Cardiac muscle cell (in vitro differentiated cells and primary cell): ENCODE measurements around the gene CLDN4. TPM values are rescaled to one million over a fixed set of nuclear protein-coding genes. Genes with fewer than 3 reads are reported as not detected.
"Not testable (repeated sequence)": the region's sequence is repeated elsewhere in the genome, so short reads cannot be mapped to it uniquely, and the experiment has no call there.

Experiments used
- DNase-seq, 2 donors: peaks; one replicate each; pipeline versions ENCODE4 v3.0.0 to v3.0.0-alpha.2; 2010 to 2017; ENCODE audit warnings: low read depth in 1 of 2, low spot score in 1 of 2
- H3K27ac ChIP-seq: fragments of 200-600 bp; sonication (generic); 2 replicates; pipeline ENCODE4 v1.5.1; 2016
- H3K27me3 ChIP-seq: fragments of 200-600 bp; sonication (generic); 2 replicates; pipeline ENCODE4 v1.6.0; 2016; ENCODE audit warnings: control low read depth
- H3K36me3 ChIP-seq: fragments of 200-600 bp; sonication (generic); 2 replicates; pipeline ENCODE4 v1.5.1; 2016; ENCODE audit warnings: control low read depth
- H3K4me1 ChIP-seq: fragments of 200-600 bp; sonication (generic); 2 replicates; pipeline ENCODE4 v1.8.1; 2017; ENCODE audit warnings: low read depth, mild to moderate bottlenecking, mixed run types
- H3K4me3 ChIP-seq: fragments of 200-600 bp; sonication (generic); 2 replicates; pipeline ENCODE4 v1.5.1; 2016; ENCODE audit warnings: mild to moderate bottlenecking
- H3K9me3 ChIP-seq: fragments of 200-600 bp; sonication (generic); 2 replicates; pipeline ENCODE4 v1.5.1; 2017; ENCODE audit warnings: low read depth, mild to moderate bottlenecking, control low read depth
- polyA plus RNA-seq: library from polyadenylated mRNA; unstranded; fragments of >200 nt; fragmentation: Nextera tagmentation; extraction: Ambion mirVana; gene quantifications from 2 replicates; pipeline ENCODE4 v1.2.1, GENCODE V29; 2016
- total RNA-seq: library from RNA; depleted of rRNA; stranded (reverse); fragments of >200 nt; gene quantifications from 2 replicates; pipeline ENCODE4 v1.2.3, GENCODE V29; 2016
- TF ChIP-seq, protein P1 (sequence below): IDR thresholded peaks from 2 replicates; pipeline ENCODE4 v1.5.1; 2012; ENCODE audit warnings: low read depth, mild to moderate bottlenecking, low read length

The CLDN4 gene
- total and polyA plus RNA-seq, 2 experiments from 2014 or later = 0.48 to 1.9 TPM

DNA sequence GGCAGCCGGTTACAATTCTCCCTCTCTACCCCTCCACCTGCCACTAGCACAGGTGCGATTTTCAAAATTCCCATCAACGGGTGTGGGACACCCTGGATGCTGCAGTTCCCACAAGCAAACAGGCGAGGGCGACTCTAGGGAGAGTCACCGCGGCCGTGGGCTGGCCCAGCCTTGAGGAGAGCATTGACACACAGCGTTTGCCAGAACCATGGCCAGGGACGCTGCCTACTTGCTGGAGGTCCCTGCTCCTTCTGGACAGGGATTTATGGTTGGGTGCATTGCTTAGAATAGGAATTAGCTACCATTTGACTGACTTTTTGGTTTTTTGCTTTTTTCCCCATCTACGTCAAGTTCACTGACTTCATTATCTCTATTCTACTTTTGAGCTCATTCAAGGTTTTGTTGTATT is 19.0 kb upstream of the CLDN4 start:
- TF ChIP-seq, protein P1, sequence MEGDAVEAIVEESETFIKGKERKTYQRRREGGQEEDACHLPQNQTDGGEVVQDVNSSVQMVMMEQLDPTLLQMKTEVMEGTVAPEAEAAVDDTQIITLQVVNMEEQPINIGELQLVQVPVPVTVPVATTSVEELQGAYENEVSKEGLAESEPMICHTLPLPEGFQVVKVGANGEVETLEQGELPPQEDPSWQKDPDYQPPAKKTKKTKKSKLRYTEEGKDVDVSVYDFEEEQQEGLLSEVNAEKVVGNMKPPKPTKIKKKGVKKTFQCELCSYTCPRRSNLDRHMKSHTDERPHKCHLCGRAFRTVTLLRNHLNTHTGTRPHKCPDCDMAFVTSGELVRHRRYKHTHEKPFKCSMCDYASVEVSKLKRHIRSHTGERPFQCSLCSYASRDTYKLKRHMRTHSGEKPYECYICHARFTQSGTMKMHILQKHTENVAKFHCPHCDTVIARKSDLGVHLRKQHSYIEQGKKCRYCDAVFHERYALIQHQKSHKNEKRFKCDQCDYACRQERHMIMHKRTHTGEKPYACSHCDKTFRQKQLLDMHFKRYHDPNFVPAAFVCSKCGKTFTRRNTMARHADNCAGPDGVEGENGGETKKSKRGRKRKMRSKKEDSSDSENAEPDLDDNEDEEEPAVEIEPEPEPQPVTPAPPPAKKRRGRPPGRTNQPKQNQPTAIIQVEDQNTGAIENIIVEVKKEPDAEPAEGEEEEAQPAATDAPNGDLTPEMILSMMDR = peak; percentile 92
- no peak overlapping the region for H3K4me3 ChIP-seq
- peak; percentile 69 to 86 for DNase-seq

GRCh38 chr7:73812996-73813395 is 17.8 kb upstream of the CLDN4 start:
- H3K36me3 ChIP-seq = no peaks in the 10 kb centered on the region
- no peaks in the 10 kb centered on the region for H3K9me3 ChIP-seq
- TF ChIP-seq, protein P1 = no peak
- H3K4me1 ChIP-seq = no peaks in the 10 kb centered on the region
- no peaks in the 10 kb centered on the region for H3K27me3 ChIP-seq
- no peak overlapping the region for H3K27ac ChIP-seq
- DNase-seq = no peak
- no peak overlapping the region for H3K4me3 ChIP-seq

More for the DNA sequence above, 19.0 kb upstream of the CLDN4 start:
- H3K27ac ChIP-seq = no peak overlapping the region
- no peaks in the 10 kb centered on the region for H3K4me1 ChIP-seq
- H3K9me3 ChIP-seq = no peaks in the 10 kb centered on the region
- H3K27me3 ChIP-seq = no peaks in the 10 kb centered on the region
- no peaks in the 10 kb centered on the region for H3K36me3 ChIP-seq

DNA sequence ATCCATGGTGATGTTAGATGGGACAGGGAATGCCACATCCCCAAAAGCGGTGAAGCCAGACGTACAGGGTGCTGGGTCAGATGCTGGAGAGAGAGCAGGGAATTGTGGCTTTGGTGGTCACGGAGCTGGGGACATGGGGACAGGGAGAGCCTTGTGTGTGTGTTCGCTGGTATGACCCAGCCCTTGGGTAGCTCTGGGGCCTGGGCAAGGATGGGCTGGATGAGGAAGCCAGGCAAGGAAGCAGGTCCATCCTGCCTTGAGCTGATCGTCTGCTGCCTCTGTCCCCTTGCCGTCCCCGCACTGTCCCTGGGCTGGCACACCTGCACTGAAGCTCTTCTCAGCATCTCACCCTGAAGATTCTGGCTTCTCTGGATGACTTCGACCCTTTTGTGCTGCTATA is 15.4 kb upstream of the CLDN4 start:
- TF ChIP-seq, protein P1 = no peak
- DNase-seq = no peak
- H3K27ac ChIP-seq = no peak overlapping the region
- H3K4me1 ChIP-seq = no peaks in the 10 kb centered on the region
- no peaks in the 10 kb centered on the region for H3K36me3 ChIP-seq
- H3K27me3 ChIP-seq = no peaks in the 10 kb centered on the region
- no peaks in the 10 kb centered on the region for H3K9me3 ChIP-seq
- H3K4me3 ChIP-seq = no peak overlapping the region

DNA sequence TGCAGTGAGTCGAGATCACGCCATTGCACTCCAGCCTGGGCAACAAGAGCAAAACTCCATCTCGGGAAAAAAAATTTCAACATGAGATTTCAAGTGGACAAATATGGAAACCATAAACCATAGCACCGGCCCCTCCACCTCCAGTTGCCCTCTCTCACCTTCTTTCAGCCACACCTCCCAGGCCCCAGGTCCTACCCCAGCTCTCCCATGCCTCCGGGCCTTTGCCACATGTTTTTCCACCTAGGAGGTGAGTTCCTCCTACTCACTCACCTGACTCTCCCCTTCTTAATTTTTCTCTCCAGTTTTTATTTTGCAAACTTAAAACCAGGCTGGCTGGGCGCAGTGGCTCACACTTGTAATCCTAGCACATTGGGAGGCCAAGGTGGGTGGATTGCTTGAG is 13.7 kb upstream of the CLDN4 start:
- H3K9me3 ChIP-seq = no peaks in the 10 kb centered on the region
- TF ChIP-seq, protein P1 = no peak
- no peak for DNase-seq
- no peaks in the 10 kb centered on the region for H3K4me1 ChIP-seq
- H3K36me3 ChIP-seq = no peaks in the 10 kb centered on the region
- H3K27me3 ChIP-seq = no peaks in the 10 kb centered on the region
- H3K4me3 ChIP-seq = no peak overlapping the region
- H3K27ac ChIP-seq = no peak overlapping the region

GRCh38 chr7:73820013-73820412 is 10.8 kb upstream of the CLDN4 start:
- no peak for DNase-seq
- no peaks in the 10 kb centered on the region for H3K27me3 ChIP-seq
- H3K27ac ChIP-seq = no peak overlapping the region
- H3K36me3 ChIP-seq = no peaks in the 10 kb centered on the region
- TF ChIP-seq, protein P1 = no peak
- no peak overlapping the region for H3K4me3 ChIP-seq
- no peaks in the 10 kb centered on the region for H3K4me1 ChIP-seq
- H3K9me3 ChIP-seq = no peaks in the 10 kb centered on the region

- not testable (repeated sequence) for H3K9me3 ChIP-seq, H3K4me1 ChIP-seq, H3K27me3 ChIP-seq, H3K27ac ChIP-seq, H3K36me3 ChIP-seq, DNase-seq, H3K4me3 ChIP-seq
These were observed 9.1 kb upstream of the CLDN4 start for GRCh38 chr7:73821597-73822285.
